Activated T-cell treated with anti-CD3 and anti-CD28 coated beads for 48 hours (primary cell): ENCODE measurements around the gene COLEC11.
"Not testable (repeated sequence)": the region's sequence is repeated elsewhere in the genome, so short reads cannot be mapped to it uniquely, and the experiment has no call there.

Source experiments
- DNase-seq: peaks from one replicate; pipeline ENCODE4 v3.0.0-alpha.2; 2020; ENCODE audit warnings: low read depth

The COLEC11 gene

GRCh38 chr2:3594493-3595281 is at the start of gene COLEC11:
TSS of gene COLEC11 (plus strand) at chr2:3595112. CDS start at chr2:3604341, 9,229 bp downstream.
- DNase-seq: no peak

- no peak for DNase-seq
Observed at GRCh38 chr2:3545788-3546478, 49.0 kb upstream of the COLEC11 start.

DNA sequence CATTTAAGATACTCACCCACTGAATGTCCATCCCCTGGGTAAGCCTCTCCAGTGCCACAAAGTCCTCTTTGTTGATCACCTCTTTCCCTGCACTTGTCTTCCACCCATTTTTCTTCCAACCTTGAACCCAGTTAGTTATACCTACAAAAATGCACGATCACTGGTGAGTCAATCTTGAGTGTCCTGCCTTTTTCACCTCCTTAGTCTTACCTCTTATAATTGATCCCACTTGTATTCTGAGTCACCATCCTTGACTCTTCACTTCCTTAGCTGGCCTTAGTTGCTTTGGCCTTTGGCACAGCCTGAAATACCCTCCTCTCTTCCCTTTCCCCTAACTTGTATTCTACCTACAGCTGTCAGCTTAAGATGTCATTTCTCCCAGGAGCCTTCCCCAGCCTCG is 47.0 kb upstream of the COLEC11 start:
- DNase-seq: no peak

DNA sequence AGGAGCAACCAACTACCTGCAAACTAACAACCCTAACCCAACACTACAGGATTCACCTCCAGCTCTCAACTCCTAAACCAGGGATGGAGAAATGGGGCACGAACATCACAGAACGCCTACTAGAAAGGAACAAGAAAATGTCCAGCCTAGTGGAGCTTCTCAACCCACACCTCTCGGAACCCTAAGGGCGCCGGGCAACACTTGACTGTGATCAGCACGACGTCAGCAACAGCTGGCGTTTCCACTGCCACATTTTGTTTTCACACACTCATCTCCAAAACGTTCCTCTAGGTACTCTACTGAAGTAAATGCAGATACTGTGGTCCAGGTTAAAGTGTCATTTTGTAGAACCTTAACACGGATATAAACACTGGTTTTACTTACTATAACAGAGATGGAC is 41.0 kb upstream of the COLEC11 start:
- DNase-seq: no peak

DNA sequence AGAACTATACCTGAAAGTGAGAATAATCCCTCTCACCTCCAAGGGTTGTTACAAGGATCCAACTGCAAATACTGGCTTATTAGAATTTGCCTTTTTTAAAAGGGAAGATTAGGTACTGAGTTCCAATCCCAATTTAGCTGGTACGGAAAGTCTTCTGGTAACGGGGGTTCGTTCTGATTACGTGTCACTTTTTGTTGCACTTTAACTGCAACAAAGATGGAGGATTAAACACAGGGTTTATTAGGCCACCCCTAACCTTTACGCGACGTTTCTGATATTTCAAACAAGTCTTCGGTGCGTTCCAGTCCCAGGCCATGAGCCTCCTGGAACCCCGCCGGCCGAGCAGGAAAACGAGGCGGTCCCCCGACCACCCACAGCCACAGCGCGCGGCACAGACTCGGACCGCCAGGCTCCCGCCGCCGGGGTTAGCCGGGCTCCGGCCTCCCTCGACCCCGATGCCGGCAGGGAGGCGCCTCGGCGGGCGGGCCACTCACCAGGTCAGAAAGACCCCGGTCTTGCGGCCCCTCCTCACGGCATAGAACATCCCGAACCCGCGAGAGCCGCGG is 37.2 kb upstream of the COLEC11 start:
- no peak for DNase-seq

DNA sequence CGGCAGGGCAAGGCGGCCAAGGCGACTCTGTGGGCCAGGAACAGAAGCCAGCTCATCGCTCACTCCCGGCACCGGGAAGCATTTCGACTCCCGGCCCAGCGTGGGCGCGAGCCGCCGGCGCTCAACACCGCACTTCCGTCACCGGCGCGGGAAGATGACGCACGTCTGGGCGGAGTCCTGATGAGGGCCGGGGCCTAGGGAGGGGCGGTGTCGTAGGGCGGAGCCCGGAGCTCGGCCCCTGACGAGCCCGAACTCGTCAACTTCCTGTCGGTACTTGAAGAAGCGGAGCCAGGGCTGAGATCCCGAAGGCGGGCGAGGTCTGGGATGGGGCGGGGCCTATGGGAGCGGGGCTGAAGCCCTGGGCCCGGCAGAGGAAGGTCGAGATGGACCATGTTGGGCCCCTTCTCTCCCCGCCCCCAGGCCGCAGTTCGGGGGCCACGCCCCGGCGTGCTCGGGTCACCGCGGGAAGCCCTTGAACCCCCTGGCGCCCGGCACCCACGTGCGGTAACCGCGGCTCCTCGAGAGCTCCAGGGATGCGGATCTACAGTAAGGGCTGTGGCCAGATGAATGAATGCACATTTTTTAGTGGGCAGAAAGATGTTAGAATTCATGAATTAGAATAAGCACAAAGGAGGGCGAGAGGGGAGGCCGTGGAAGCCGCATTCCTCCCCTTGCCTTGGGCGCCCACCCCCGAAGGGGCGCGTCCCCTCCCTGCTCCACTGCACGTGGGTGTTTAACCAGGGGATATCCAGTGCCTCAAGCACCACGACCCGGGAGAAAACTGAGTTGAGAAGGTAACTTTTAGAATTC is 36.5 kb upstream of the COLEC11 start, which contains the start of gene RNASEH1:
RNASEH1 (minus strand) TSS at position 129 of the 810 bp plus-strand sequence; CDS start at position 56, 73 bp downstream.
- DNase-seq: peak; percentile 99

DNA sequence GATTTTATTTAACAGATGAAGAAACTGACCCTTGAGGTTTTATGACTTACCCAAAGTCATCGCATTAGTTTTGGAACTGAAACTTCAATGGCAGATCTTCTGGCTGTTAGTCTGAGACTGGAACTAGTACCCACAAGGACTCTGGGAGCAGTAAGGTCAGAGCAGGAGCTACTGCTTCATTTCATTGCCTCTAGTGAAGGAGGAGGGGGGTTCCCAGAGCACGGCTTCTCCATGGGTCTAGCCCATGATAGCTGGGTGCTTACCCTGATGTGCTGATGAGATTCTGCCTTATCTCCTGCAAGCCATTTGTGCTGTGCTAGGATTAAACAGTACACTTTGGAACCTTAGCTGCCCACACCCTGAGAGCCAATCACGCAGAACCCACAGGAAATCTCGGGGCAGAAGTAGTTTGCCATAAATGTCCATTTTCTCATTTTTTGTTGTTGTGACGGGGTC is 31.4 kb upstream of the COLEC11 start:
- no peak for DNase-seq

GRCh38 chr2:3565117-3565516 is 29.8 kb upstream of the COLEC11 start:
- no peak for DNase-seq

- DNase-seq: no peak
Observed at GRCh38 chr2:3566806-3567205, 28.1 kb upstream of the COLEC11 start.

DNA sequence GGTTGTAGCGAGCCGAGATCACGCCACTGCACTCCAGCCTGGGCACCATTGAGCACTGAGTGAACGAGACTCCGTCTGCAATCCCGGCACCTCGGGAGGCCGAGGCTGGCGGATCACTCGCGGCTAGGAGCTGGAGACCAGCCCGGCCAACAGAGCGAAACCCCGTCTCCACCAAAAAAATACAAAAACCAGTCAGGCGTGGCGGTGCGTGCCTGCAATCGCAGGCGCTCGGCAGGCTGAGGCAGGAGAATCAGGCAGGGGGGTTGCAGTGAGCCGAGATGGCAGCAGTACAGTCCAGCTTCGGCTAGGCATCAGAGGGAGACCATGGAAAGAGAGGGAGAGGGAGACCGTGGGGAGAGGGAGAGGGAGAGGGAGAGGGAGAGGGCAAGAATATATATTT is 25.3 kb upstream of the COLEC11 start:
- not testable (repeated sequence) for DNase-seq

GRCh38 chr2:3571284-3571683 is 23.6 kb upstream of the COLEC11 start:
- DNase-seq: no peak

GRCh38 chr2:3572620-3573019 is 22.3 kb upstream of the COLEC11 start:
- DNase-seq: no peak

DNA sequence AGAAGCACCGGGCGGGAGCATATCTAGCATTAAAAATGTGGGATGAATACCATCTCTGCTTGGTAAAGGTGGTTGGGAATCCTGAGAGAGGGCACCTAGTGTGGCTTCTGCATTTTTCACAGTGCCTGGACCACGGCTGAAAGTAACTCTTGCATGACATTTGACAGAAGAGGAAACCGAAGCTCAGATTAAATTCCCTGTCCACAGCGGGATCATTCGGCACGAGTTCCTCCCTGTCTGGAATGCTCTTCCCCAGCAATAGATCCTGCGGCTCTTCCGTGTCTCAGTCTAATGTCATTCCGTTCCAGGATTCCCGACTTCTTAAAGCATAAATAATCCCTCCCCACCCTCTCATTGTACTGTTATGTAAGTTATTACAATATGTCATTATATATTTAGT is 20.8 kb upstream of the COLEC11 start:
- no peak for DNase-seq

DNA sequence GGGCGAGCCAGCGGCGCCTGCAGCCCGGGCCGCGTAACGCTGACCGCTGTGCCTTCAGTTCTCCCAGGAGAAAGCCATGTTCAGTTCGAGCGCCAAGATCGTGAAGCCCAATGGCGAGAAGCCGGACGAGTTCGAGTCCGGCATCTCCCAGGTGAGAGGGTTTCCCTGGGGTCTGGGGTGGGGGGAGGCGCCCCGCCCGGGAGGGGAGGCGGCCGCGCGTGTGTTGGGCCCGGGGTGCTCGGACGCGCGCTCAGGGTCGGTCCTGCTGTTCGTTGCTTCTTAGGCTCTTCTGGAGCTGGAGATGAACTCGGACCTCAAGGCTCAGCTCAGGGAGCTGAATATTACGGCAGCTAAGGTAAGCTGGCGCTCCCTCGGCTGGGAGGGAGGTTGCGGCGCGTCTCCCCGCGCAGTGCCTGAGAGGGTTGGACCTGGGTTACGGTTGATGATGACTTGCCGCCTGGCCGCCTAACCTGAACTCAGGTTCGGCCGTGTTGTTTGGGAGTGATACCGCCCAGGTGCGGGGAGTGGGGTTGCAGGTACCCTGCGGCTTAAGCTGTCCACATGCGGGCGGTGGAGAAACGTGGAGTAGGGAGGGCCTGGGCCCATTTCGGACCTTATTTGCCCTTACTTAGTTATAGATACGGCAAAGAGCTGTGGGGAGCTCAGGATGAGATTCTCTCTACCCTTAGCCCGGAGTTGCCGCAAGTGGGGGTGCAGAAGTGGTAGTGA is 19.2 kb upstream of the COLEC11 start:
- DNase-seq: no peak

GRCh38 chr2:3576263-3576630 is 18.7 kb upstream of the COLEC11 start:
- not testable (repeated sequence) for DNase-seq

GRCh38 chr2:3578987-3579386 is 15.9 kb upstream of the COLEC11 start:
- no peak for DNase-seq

DNA sequence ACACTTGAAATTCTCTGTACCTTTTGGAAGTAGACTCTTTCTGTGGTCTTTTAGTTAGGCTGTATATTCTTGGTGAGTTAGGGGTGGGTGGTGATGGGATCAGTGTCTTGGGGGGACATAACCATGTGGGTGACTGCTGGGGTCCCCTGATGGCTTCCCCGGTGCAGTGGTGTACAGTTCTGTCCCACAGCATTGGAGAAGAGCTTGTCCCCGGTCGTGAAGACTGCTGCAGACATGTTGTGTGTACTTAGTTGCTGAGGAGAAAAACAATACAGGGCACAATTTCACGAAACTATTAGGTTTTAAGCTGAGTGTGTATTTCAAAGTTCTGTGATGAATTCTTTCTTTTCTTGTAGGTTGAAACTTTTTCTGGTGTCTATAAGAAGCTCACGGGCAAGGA is 14.5 kb upstream of the COLEC11 start:
- DNase-seq: no peak

DNA sequence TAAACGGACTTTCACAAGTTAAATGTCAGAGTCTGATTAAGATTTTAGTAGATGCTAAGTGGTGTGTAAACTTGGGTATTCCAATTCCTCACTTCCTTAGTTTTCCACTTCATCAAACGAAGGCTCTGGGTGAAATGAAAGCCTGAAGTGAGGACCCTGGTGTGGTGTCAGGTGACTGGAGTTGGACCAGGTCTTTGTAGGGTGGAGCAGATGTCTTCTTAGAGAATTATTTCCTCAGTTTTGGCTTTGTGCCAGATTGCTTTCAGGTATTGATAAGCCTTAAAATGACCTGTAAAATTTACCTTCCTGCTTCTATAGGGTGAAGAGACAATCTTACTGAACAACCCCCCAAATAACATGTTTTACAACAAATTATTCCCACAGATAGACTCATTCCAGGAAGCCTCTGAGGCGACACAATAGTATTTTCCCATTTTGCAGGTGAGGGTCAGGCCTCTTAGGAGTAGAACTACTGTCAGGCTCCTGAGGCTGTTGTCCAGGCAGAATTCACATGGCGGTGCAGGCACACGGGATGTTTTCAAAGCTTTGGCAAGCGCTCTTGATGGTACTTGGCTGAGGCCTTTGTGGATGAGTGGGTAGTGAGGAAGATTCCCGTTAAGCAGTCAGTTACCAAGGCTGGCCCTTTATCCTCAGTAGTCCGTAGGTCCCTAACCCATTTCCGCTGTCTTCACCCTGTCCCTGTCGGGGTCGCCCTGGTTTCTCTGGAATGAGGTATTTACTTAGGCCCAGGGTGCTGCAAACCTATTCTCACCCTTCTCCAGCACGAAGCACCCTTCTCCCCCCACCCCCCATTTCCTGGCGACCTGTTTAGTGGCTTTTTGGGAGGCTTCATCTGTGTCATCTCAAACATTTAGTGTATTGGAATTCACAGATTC is 13.3 kb upstream of the COLEC11 start:
- DNase-seq: no peak

- no peak for DNase-seq
Observed at GRCh38 chr2:3584076-3584475, 10.8 kb upstream of the COLEC11 start.

DNA sequence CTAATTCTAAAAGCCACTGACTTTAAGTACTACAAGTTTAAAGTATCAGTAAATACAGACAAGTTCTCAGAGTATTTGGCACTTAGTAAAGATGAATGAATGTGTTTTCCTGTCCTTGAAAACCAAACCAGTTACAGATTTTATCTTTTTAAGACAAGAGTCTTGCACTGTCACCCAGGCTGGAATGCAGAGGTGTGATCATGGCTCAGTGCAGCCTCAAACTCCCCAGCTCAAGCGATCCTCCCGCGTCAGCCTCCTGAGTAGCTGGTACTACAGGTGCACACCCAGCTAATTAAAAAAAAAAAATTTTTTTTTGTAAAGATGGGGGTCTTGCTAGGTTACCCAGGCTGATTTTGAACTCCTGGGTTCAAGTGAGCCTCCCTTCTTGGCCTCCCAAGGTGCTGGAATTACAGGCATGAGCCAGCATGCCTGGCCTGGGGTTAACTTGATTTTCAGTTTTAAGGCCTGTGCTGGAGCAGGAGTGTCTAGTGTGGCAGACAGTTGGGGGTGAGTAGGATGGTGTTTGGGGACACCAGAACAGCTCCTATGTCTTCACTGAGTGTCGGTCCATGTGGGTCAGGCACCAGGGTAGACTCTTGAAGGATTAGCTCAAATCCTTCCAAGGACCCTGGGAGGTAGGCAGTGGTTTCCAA is 10.2 kb upstream of the COLEC11 start:
- DNase-seq: no peak
